Kidney (tissue), 14 donors: ENCODE results near the gene VAT1L. TPM values are rescaled to one million over a fixed set of nuclear protein-coding genes. Genes with fewer than 3 reads are reported as not detected.

Source experiments
- DNase-seq, 5 donors: peaks; one replicate each; pipeline ENCODE4 v3.0.0-alpha.2; 2013 to 2020
- FAIRE-seq: peaks from 2 replicates; lab custom pipeline; 2012; peaks lifted over from hg19 to GRCh38; lab: Jason Lieb, UNC
- H3K27ac ChIP-seq, 2 donors: one replicate each; pipeline ENCODE4 v1.7.0; 2013; ENCODE audit warnings: low read depth in 2 of 2, low read length in 2 of 2, inconsistent platforms in 1 of 2
- H3K27me3 ChIP-seq: one replicate; pipeline ENCODE4 v1.7.1; 2013; ENCODE audit warnings: low read length, inconsistent platforms; ENCODE audit not compliant: control insufficient read depth, insufficient read depth
- H3K36me3 ChIP-seq, 3 donors: one replicate each; pipeline versions ENCODE4 v1.7.0 to v1.7.1; 2013; ENCODE audit warnings: low read length in 3 of 3, control low read depth in 1 of 3, inconsistent platforms in 1 of 3; ENCODE audit not compliant: insufficient read depth in 3 of 3, control insufficient read depth in 2 of 3
- H3K4me1 ChIP-seq, 3 donors: one replicate each; pipeline versions ENCODE4 v1.7.0 to v1.7.1; 2013; ENCODE audit warnings: low read length in 3 of 3, inconsistent platforms in 1 of 3, low read depth in 1 of 3; ENCODE audit not compliant: control insufficient read depth in 2 of 3, insufficient read depth in 2 of 3
- H3K4me3 ChIP-seq, 3 donors: one replicate each; pipeline versions ENCODE4 v1.7.0 to v1.8.1; 2013; ENCODE audit warnings: low read length in 3 of 3, control low read depth in 1 of 3, inconsistent platforms in 1 of 3
- H3K9ac ChIP-seq, 3 donors: one replicate each; pipeline versions ENCODE4 v1.7.0 to v1.7.1; 2013; ENCODE audit warnings: low read length in 3 of 3, control low read depth in 1 of 3, inconsistent platforms in 1 of 3
- H3K9me3 ChIP-seq, 3 donors: one replicate each; pipeline versions ENCODE4 v1.7.0 to v1.7.1; 2013; ENCODE audit warnings: low read length in 3 of 3, control low read depth in 1 of 3, inconsistent platforms in 1 of 3; ENCODE audit not compliant: control insufficient read depth in 2 of 3, insufficient read depth in 1 of 3
- intact Hi-C: fragments of 100-400 bp; cut with DNase I; formaldehyde crosslinking; loops from one replicate; pipeline ENCODE4 v1.11.1; 2022
- polyA plus RNA-seq: library from polyadenylated mRNA; stranded (reverse); fragments of 350-450 nt; fragmentation: Illumina TruSeq; extraction: RNeasy Lipid Tissue Mini Kit (QIAGEN cat#74804); gene quantifications from one replicate; pipeline ENCODE4 v1.2.3, GENCODE V29; 2014; ENCODE audit warnings: low read depth, low replicate concordance; ENCODE audit not compliant: insufficient read depth
- total RNA-seq: library from RNA; stranded (reverse); fragmentation: NEBNext Ultra II Directional; extraction: Animal tissue kit (Norgen Biotek cat#: 25700); gene quantifications from one replicate; pipeline ENCODE4 v1.2.1, GENCODE V29; 2021
- TF ChIP-seq, protein P1 (sequence below): IDR thresholded peaks from 3 replicates; pipeline ENCODE4 v1.5.1; 2012; ENCODE audit warnings: mild to moderate bottlenecking, moderate library complexity, borderline replicate concordance; ENCODE audit not compliant: insufficient read depth; ENCODE audit errors: extremely low read depth
- donor health status: control.
- donor health status: control.
- donor health status: control.
- donor health status: control.
- donor health status: control.
- donor health status: DM: yes; HTN: yes; CAD: no.
- donor health status: Normal renal cell carcinoma (clear cell type).

The VAT1L gene
- total and polyA plus RNA-seq, 2 donors from 2014 or later = 0.85 to 4.5 TPM

DNA sequence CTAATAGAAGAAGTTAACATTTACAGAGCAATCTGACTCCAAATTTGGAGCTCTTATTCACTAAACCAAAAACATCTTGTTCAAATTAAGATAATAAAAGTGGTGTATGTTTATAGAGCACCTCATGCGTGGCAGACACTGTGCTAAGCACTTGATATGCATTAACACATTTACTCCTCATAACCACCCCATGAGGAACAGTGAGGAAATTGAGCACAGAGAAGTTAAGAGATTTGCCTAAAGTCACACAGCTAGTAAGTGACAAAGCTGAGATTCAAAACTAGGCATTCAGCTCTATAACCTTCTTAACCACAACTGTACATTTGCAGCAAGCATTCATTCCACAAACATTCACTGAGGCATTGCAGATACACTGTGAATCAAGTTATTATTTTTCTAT, 94.0 kb downstream of the VAT1L start:
- Histone ChIP-seq H3K27ac (no peak overlapping the region), H3K27me3 (no peaks in the 10 kb centered on the region), H3K4me3 (no peak overlapping the region), H3K4me1 (no peaks in the 10 kb centered on the region), H3K9ac (no peak overlapping the region), H3K36me3 (no peaks in the 10 kb centered on the region), H3K9me3 (no peaks in the 10 kb centered on the region)
- TF ChIP-seq, protein P1, sequence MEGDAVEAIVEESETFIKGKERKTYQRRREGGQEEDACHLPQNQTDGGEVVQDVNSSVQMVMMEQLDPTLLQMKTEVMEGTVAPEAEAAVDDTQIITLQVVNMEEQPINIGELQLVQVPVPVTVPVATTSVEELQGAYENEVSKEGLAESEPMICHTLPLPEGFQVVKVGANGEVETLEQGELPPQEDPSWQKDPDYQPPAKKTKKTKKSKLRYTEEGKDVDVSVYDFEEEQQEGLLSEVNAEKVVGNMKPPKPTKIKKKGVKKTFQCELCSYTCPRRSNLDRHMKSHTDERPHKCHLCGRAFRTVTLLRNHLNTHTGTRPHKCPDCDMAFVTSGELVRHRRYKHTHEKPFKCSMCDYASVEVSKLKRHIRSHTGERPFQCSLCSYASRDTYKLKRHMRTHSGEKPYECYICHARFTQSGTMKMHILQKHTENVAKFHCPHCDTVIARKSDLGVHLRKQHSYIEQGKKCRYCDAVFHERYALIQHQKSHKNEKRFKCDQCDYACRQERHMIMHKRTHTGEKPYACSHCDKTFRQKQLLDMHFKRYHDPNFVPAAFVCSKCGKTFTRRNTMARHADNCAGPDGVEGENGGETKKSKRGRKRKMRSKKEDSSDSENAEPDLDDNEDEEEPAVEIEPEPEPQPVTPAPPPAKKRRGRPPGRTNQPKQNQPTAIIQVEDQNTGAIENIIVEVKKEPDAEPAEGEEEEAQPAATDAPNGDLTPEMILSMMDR = no peak
- DNase-seq = no peak
- intact Hi-C loops = no loop called here
- FAIRE-seq = no peak

- H3K9ac ChIP-seq = no peak overlapping the region
- intact Hi-C loops = no loop called here
- no peaks in the 10 kb centered on the region for H3K9me3 ChIP-seq
- no peak overlapping the region for H3K27ac ChIP-seq
- TF ChIP-seq, protein P1 = no peak
- H3K27me3 ChIP-seq = no peaks in the 10 kb centered on the region
- no peaks in the 10 kb centered on the region for H3K4me1 ChIP-seq
- peak in 1 of 5 donors; percentile 24 for DNase-seq
- no peak overlapping the region for H3K4me3 ChIP-seq
- no peaks in the 10 kb centered on the region for H3K36me3 ChIP-seq
- FAIRE-seq = no peak
These were observed 97.4 kb downstream of the VAT1L start for GRCh38 chr16:77885571-77886295.

DNA sequence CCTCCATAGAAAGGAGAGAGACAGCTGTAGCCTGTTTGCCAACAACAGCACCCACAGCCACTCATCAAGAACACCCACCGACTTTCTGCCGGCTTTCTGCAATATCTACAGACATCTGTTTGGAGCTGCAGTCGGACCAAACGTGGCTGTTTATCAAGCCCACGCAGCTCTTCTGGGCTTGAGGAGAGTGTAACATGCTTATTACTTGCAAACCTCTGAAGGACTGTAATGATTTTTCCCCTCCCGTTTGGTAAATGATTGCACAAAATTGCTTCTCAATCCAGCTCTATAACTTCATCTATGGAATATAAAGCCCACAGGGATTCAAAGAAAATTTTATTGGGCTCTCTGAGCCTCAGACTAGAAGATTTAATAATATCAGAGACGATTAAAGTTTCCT, 100.5 kb downstream of the VAT1L start:
- Histone ChIP-seq H3K9ac (no peak overlapping the region), H3K36me3 (no peaks in the 10 kb centered on the region), H3K27ac (no peak overlapping the region), H3K27me3 (no peaks in the 10 kb centered on the region), H3K4me3 (no peak overlapping the region), H3K4me1 (no peaks in the 10 kb centered on the region), H3K9me3 (no peaks in the 10 kb centered on the region)
- DNase-seq = no peak
- FAIRE-seq = no peak
- TF ChIP-seq, protein P1 = no peak
- intact Hi-C loops = no loop called here
